ENCODE data around the gene SLC39A11. TPM values are rescaled to one million over a fixed set of nuclear protein-coding genes. Genes with fewer than 3 reads are reported as not detected.

SLC39A11 gene
- total RNA-seq, 1 donor from 2014 or later: 26.0 TPM

- no peak for DNase-seq (ENCODE audit: low spot score in 2 of 2, unreplicated experiment in 2 of 2)
- no peaks in the 10 kb centered on the region for H3K4me1 Mint-ChIP-seq
- no peaks in the 10 kb centered on the region for H3K27me3 Mint-ChIP-seq (ENCODE audit: low read depth)
- no peak overlapping the region for H3K4me3 Mint-ChIP-seq
- H3K9me3 Mint-ChIP-seq: no peaks in the 10 kb centered on the region
- H3K27ac Mint-ChIP-seq: no peak overlapping the region
- peaks cover 3% of the 10 kb centered on the region for H3K36me3 Mint-ChIP-seq
- TF ChIP-seq, protein P1, sequence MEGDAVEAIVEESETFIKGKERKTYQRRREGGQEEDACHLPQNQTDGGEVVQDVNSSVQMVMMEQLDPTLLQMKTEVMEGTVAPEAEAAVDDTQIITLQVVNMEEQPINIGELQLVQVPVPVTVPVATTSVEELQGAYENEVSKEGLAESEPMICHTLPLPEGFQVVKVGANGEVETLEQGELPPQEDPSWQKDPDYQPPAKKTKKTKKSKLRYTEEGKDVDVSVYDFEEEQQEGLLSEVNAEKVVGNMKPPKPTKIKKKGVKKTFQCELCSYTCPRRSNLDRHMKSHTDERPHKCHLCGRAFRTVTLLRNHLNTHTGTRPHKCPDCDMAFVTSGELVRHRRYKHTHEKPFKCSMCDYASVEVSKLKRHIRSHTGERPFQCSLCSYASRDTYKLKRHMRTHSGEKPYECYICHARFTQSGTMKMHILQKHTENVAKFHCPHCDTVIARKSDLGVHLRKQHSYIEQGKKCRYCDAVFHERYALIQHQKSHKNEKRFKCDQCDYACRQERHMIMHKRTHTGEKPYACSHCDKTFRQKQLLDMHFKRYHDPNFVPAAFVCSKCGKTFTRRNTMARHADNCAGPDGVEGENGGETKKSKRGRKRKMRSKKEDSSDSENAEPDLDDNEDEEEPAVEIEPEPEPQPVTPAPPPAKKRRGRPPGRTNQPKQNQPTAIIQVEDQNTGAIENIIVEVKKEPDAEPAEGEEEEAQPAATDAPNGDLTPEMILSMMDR (IDR thresholded peaks at IDR 0.05; ENCODE audit: unreplicated experiment): no peak
These were observed 64.2 kb downstream of the SLC39A11 start for GRCh38 chr17:73028299-73028755.

GRCh38 chr17:73027130-73027741 is 65.3 kb downstream of the SLC39A11 start:
- H3K4me1 Mint-ChIP-seq: no peaks in the 10 kb centered on the region
- TF ChIP-seq, protein P1 (IDR thresholded peaks at IDR 0.05; ENCODE audit: unreplicated experiment): no peak
- no peak for DNase-seq (ENCODE audit: low spot score in 2 of 2, unreplicated experiment in 2 of 2)
- no peak overlapping the region for H3K27ac Mint-ChIP-seq
- H3K36me3 Mint-ChIP-seq: peaks cover 3% of the 10 kb centered on the region
- no peaks in the 10 kb centered on the region for H3K27me3 Mint-ChIP-seq (ENCODE audit: low read depth)
- H3K9me3 Mint-ChIP-seq: no peaks in the 10 kb centered on the region
- H3K4me3 Mint-ChIP-seq: no peak overlapping the region

- peaks cover 2% of the 10 kb centered on the region for H3K36me3 Mint-ChIP-seq
These were observed 67.4 kb downstream of the SLC39A11 start for GRCh38 chr17:73025041-73025560.

GRCh38 chr17:73023759-73024158 is 68.7 kb downstream of the SLC39A11 start:
- no peaks in the 10 kb centered on the region for H3K27me3 Mint-ChIP-seq (ENCODE audit: low read depth)
- no peak overlapping the region for H3K27ac Mint-ChIP-seq
- TF ChIP-seq, protein P1 (IDR thresholded peaks at IDR 0.05; ENCODE audit: unreplicated experiment): no peak
- H3K4me1 Mint-ChIP-seq: no peaks in the 10 kb centered on the region
- H3K9me3 Mint-ChIP-seq: peaks cover 16% of the 10 kb centered on the region
- DNase-seq (ENCODE audit: low spot score in 2 of 2, unreplicated experiment in 2 of 2): no peak
- H3K4me3 Mint-ChIP-seq: no peak overlapping the region
- H3K36me3 Mint-ChIP-seq: peaks cover 3% of the 10 kb centered on the region

More at GRCh38 chr17:73025041-73025560, 67.4 kb downstream of the SLC39A11 start:
- H3K9me3 Mint-ChIP-seq: peaks cover 3% of the 10 kb centered on the region
- no peaks in the 10 kb centered on the region for H3K27me3 Mint-ChIP-seq (ENCODE audit: low read depth)
- no peaks in the 10 kb centered on the region for H3K4me1 Mint-ChIP-seq
- no peak overlapping the region for H3K27ac Mint-ChIP-seq
- TF ChIP-seq, protein P1 (IDR thresholded peaks at IDR 0.05; ENCODE audit: unreplicated experiment): no peak
- no peak overlapping the region for H3K4me3 Mint-ChIP-seq
- DNase-seq (ENCODE audit: low spot score in 2 of 2, unreplicated experiment in 2 of 2): no peak

GRCh38 chr17:73022694-73023093 is 69.8 kb downstream of the SLC39A11 start:
- TF ChIP-seq, protein P1 (IDR thresholded peaks at IDR 0.05; ENCODE audit: unreplicated experiment): no peak
- Mint-ChIP-seq H3K4me3 (no peak overlapping the region), H3K36me3 (peaks cover 6% of the 10 kb centered on the region), H3K9me3 (peaks cover 20% of the 10 kb centered on the region), H3K4me1 (no peaks in the 10 kb centered on the region), H3K27me3 (ENCODE audit: low read depth) (no peaks in the 10 kb centered on the region), H3K27ac (no peak overlapping the region)
- no peak for DNase-seq (ENCODE audit: low spot score in 2 of 2, unreplicated experiment in 2 of 2)
